GM19351 (cell line): Measurements from ENCODE around the gene PHF2.
"Not testable (repeated sequence)": the region's sequence is repeated elsewhere in the genome, so short reads cannot be mapped to it uniquely, and the experiment has no call there.

Source experiments
- ATAC-seq: cut with Tn5 transposase; IDR thresholded peaks from one replicate; pipeline ENCODE4 v1.9.1; 2021; ENCODE audit warnings: mild to moderate bottlenecking, moderate library complexity; ENCODE audit not compliant: unreplicated experiment

PHF2 gene

GRCh38 chr9:93662952-93663572 is 86.7 kb downstream of the PHF2 start:
- no peak for ATAC-seq

- ATAC-seq = no peak
Measured at GRCh38 chr9:93663877-93664548, 87.6 kb downstream of the PHF2 start.

GRCh38 chr9:93664549-93665120 is 88.3 kb downstream of the PHF2 start:
- ATAC-seq = no peak

- no peak for ATAC-seq
Measured at GRCh38 chr9:93665128-93665636, 88.8 kb downstream of the PHF2 start.

GRCh38 chr9:93665637-93666438 is 89.5 kb downstream of the PHF2 start:
- no peak for ATAC-seq

GRCh38 chr9:93666439-93666784 is 90.0 kb downstream of the PHF2 start:
- ATAC-seq = not testable (repeated sequence)

GRCh38 chr9:93667006-93667405 is 90.6 kb downstream of the PHF2 start:
- no peak for ATAC-seq

GRCh38 chr9:93667627-93668026 is 91.2 kb downstream of the PHF2 start:
- no peak for ATAC-seq

- no peak for ATAC-seq
Measured at GRCh38 chr9:93668261-93668871, 92.0 kb downstream of the PHF2 start.

GRCh38 chr9:93669116-93669957 is 93.0 kb downstream of the PHF2 start:
- ATAC-seq = no peak

GRCh38 chr9:93669958-93670207 is 93.5 kb downstream of the PHF2 start:
- no peak for ATAC-seq

- ATAC-seq = no peak
Measured at GRCh38 chr9:93670208-93671019, 94.0 kb downstream of the PHF2 start.

GRCh38 chr9:93671020-93671338 is 94.6 kb downstream of the PHF2 start:
- ATAC-seq = no peak

- not testable (repeated sequence) for ATAC-seq
Measured at GRCh38 chr9:93672330-93673020, 96.1 kb downstream of the PHF2 start.

- no peak for ATAC-seq
Measured at GRCh38 chr9:93673021-93673838, 96.8 kb downstream of the PHF2 start.

GRCh38 chr9:93673839-93674334 is 97.5 kb downstream of the PHF2 start:
- no peak for ATAC-seq

- no peak for ATAC-seq
Measured at GRCh38 chr9:93674580-93675335, 98.4 kb downstream of the PHF2 start.
